ENCODE results near the gene SEMA6A.
"Not testable (repeated sequence)": the region's sequence is repeated elsewhere in the genome, so short reads cannot be mapped to it uniquely, and the experiment has no call there.

Gene SEMA6A

GRCh38 chr5:116524051-116524904 lies 50.3 kb downstream of the SEMA6A start:
- no peak for DNase-seq (ENCODE audit: low read depth)

- not testable (repeated sequence) for DNase-seq (ENCODE audit: low read depth)
Measured at GRCh38 chr5:116523182-116523581, 51.4 kb downstream of the SEMA6A start.

- DNase-seq (ENCODE audit: low read depth): no peak
Measured at GRCh38 chr5:116522356-116523136, 52.1 kb downstream of the SEMA6A start.

- no peak for DNase-seq (ENCODE audit: low read depth)
Measured at GRCh38 chr5:116521173-116521872, 53.3 kb downstream of the SEMA6A start.

GRCh38 chr5:116520771-116521170 lies 53.9 kb downstream of the SEMA6A start:
- DNase-seq (ENCODE audit: low read depth): no peak

GRCh38 chr5:116518423-116518822 lies 56.2 kb downstream of the SEMA6A start:
- DNase-seq (ENCODE audit: low read depth): no peak

- no peak for DNase-seq (ENCODE audit: low read depth)
Measured at GRCh38 chr5:116517488-116517887, 57.1 kb downstream of the SEMA6A start.

GRCh38 chr5:116516021-116516420 lies 58.6 kb downstream of the SEMA6A start:
- DNase-seq (ENCODE audit: low read depth): no peak

GRCh38 chr5:116514421-116514970 lies 60.1 kb downstream of the SEMA6A start:
- DNase-seq (ENCODE audit: low read depth): no peak

- no peak for DNase-seq (ENCODE audit: low read depth)
Measured at GRCh38 chr5:116510517-116510916, 64.1 kb downstream of the SEMA6A start.

GRCh38 chr5:116509483-116510244 lies 65.0 kb downstream of the SEMA6A start:
- DNase-seq (ENCODE audit: low read depth): no peak

- no peak for DNase-seq (ENCODE audit: low read depth)
Measured at GRCh38 chr5:116508835-116509234, 65.8 kb downstream of the SEMA6A start.

- no peak for DNase-seq (ENCODE audit: low read depth)
Measured at GRCh38 chr5:116507941-116508655, 66.5 kb downstream of the SEMA6A start.

- no peak for DNase-seq (ENCODE audit: low read depth)
Measured at GRCh38 chr5:116507051-116507537, 67.5 kb downstream of the SEMA6A start.

GRCh38 chr5:116506488-116506887 lies 68.1 kb downstream of the SEMA6A start:
- no peak for DNase-seq (ENCODE audit: low read depth)

- no peak for DNase-seq (ENCODE audit: low read depth)
Measured at GRCh38 chr5:116504593-116505166, 69.9 kb downstream of the SEMA6A start.

GRCh38 chr5:116502616-116503015 lies 72.0 kb downstream of the SEMA6A start:
- no peak for DNase-seq (ENCODE audit: low read depth)

- DNase-seq (ENCODE audit: low read depth): no peak
Measured at GRCh38 chr5:116502138-116502537, 72.5 kb downstream of the SEMA6A start.

- DNase-seq (ENCODE audit: low read depth): no peak
Measured at GRCh38 chr5:116498503-116499048, 76.0 kb downstream of the SEMA6A start.

- no peak for DNase-seq (ENCODE audit: low read depth)
Measured at GRCh38 chr5:116497631-116498030, 77.0 kb downstream of the SEMA6A start.

Measured in activated T-cell treated with anti-CD3 and anti-CD28 coated beads for 48 hours (primary cell).